ENCODE measurements around the gene CYFIP1.

Gene CYFIP1

GRCh38 chr15:22916606-22917350 is 63.4 kb downstream of the CYFIP1 start:
- DNase-seq (ENCODE audit: low read depth), result no peak

- DNase-seq (ENCODE audit: low read depth), result no peak
Measured at GRCh38 chr15:22915866-22916515, 64.2 kb downstream of the CYFIP1 start.

- DNase-seq (ENCODE audit: low read depth), result no peak
Measured at GRCh38 chr15:22913646-22914380, 66.4 kb downstream of the CYFIP1 start.

GRCh38 chr15:22912256-22912655 is 67.9 kb downstream of the CYFIP1 start:
- DNase-seq (ENCODE audit: low read depth), result no peak

- no peak for DNase-seq (ENCODE audit: low read depth)
Measured at GRCh38 chr15:22911306-22911705, 68.9 kb downstream of the CYFIP1 start.

GRCh38 chr15:22908830-22909229 is 71.3 kb downstream of the CYFIP1 start:
- no peak for DNase-seq (ENCODE audit: low read depth)

- DNase-seq (ENCODE audit: low read depth), result no peak
Measured at GRCh38 chr15:22907161-22907950, 72.8 kb downstream of the CYFIP1 start.

- no peak for DNase-seq (ENCODE audit: low read depth)
Measured at GRCh38 chr15:22904736-22905135, 75.4 kb downstream of the CYFIP1 start.

GRCh38 chr15:22903961-22904534 is 76.1 kb downstream of the CYFIP1 start:
- DNase-seq (ENCODE audit: low read depth), result no peak

- no peak for DNase-seq (ENCODE audit: low read depth)
Measured at GRCh38 chr15:22903427-22903826, 76.7 kb downstream of the CYFIP1 start.

GRCh38 chr15:22902981-22903380 is 77.2 kb downstream of the CYFIP1 start:
- no peak for DNase-seq (ENCODE audit: low read depth)

- DNase-seq (ENCODE audit: low read depth), result no peak
Measured at GRCh38 chr15:22902578-22902977, 77.6 kb downstream of the CYFIP1 start.

GRCh38 chr15:22902046-22902445 is 78.1 kb downstream of the CYFIP1 start:
- DNase-seq (ENCODE audit: low read depth), result no peak

GRCh38 chr15:22895465-22896190 is 84.5 kb downstream of the CYFIP1 start:
- DNase-seq (ENCODE audit: low read depth), result peak; percentile 36

GRCh38 chr15:22893881-22894280 is 86.3 kb downstream of the CYFIP1 start:
- no peak for DNase-seq (ENCODE audit: low read depth)

- no peak for DNase-seq (ENCODE audit: low read depth)
Measured at GRCh38 chr15:22893081-22893480, 87.1 kb downstream of the CYFIP1 start.

- DNase-seq (ENCODE audit: low read depth), result no peak
Measured at GRCh38 chr15:22892333-22892732, 87.8 kb downstream of the CYFIP1 start.

GRCh38 chr15:22891426-22892210 is 88.5 kb downstream of the CYFIP1 start:
- DNase-seq (ENCODE audit: low read depth), result no peak

GRCh38 chr15:22890296-22890695 is 89.9 kb downstream of the CYFIP1 start:
- DNase-seq (ENCODE audit: low read depth), result no peak

GRCh38 chr15:22889146-22889818 is 90.9 kb downstream of the CYFIP1 start:
- no peak for DNase-seq (ENCODE audit: low read depth)
